Suprapubic skin (tissue), 4 donors: Measurements from ENCODE around the gene TRMT2A. TPM values are rescaled to one million over a fixed set of nuclear protein-coding genes. Genes with fewer than 3 reads are reported as not detected.

Experiments used
- DNase-seq, 2 donors: peaks; one replicate each; pipeline ENCODE4 v3.0.0-alpha.2; 2019; ENCODE audit warnings: low spot score in 2 of 2
- H3K27ac ChIP-seq: fragments of 200-600 bp; sonication (generic); one replicate; pipeline ENCODE4 v1.5.1; 2019
- H3K27me3 ChIP-seq: fragments of 200-600 bp; sonication (generic); one replicate; pipeline ENCODE4 v1.5.1; 2019
- H3K36me3 ChIP-seq: fragments of 200-600 bp; sonication (generic); one replicate; pipeline ENCODE4 v1.5.1; 2019
- H3K4me1 ChIP-seq: fragments of 200-600 bp; sonication (generic); one replicate; pipeline ENCODE4 v1.5.1; 2019
- H3K4me3 ChIP-seq: fragments of 200-600 bp; sonication (generic); one replicate; pipeline ENCODE4 v1.5.1; 2019; ENCODE audit warnings: mild to moderate bottlenecking
- H3K9me3 ChIP-seq: fragments of 200-600 bp; sonication (generic); one replicate; pipeline ENCODE4 v1.5.1; 2019
- CTCF ChIP-seq, 2 donors: fragments of 200-600 bp in 1 of 2; fragments of 450-650 bp in 1 of 2; sonication (generic) in 1 of 2; IDR thresholded peaks; one replicate each; pipeline ENCODE4 v1.5.1; 2016 to 2019; ENCODE audit warnings: antibody characterized with exemption in 2 of 2, mild to moderate bottlenecking in 1 of 2, moderate library complexity in 1 of 2
- EP300 ChIP-seq: sonication (generic); formaldehyde crosslinking; IDR thresholded peaks from one replicate; pipeline ENCODE4 v1.6.1; 2017; ENCODE audit warnings: antibody characterized with exemption
- POLR2A ChIP-seq, 2 donors: fragments of 450-650 bp; IDR thresholded peaks; one replicate each; pipeline ENCODE4 v1.6.1; 2017; ENCODE audit warnings: antibody characterized with exemption in 2 of 2, mild to moderate bottlenecking in 2 of 2, moderate library complexity in 2 of 2
- POLR2AphosphoS5 ChIP-seq, 3 donors: sonication (generic); formaldehyde crosslinking; IDR thresholded peaks; one replicate each; pipeline ENCODE4 v1.6.1; 2017; ENCODE audit warnings: antibody characterized with exemption in 3 of 3
- WGBS: methylation state at CpG from one replicate; pipeline ENCODE4 v1.1.5; 2018; 5-methylcytosine and 5-hydroxymethylcytosine counted together
- total RNA-seq, 4 donors: library from RNA; depleted of rRNA; stranded (reverse); fragments of >200 nt; gene quantifications; one replicate each; pipeline ENCODE4 v1.1.0, GENCODE V29; 2016

Gene TRMT2A
- total RNA-seq, 4 donors from 2014 or later: 52.0 to 98.6 (median 55.7) TPM

GRCh38 chr22:20088263-20088648 is 28.8 kb downstream of the TRMT2A start:
- Histone ChIP-seq H3K27ac (no peak overlapping the region), H3K4me1 (peaks cover 14% of the 10 kb centered on the region), H3K4me3 (no peak overlapping the region), H3K9me3 (no peaks in the 10 kb centered on the region), H3K36me3 (peaks cover 78% of the 10 kb centered on the region), H3K27me3 (no peaks in the 10 kb centered on the region)
- no peak for DNase-seq
- TF ChIP-seq CTCF (IDR thresholded peaks at IDR 0.05): no peak
- TF ChIP-seq EP300: no peak
- no peak for TF ChIP-seq POLR2A (IDR thresholded peaks at IDR 0.05)
- no peak for TF ChIP-seq POLR2AphosphoS5 (IDR thresholded peaks at IDR 0.05)
- whole genome bisulfite sequencing: 91% methylated on average over 7 of the region's 8 CpGs

- DNase-seq: no peak
- no peak for TF ChIP-seq CTCF (IDR thresholded peaks at IDR 0.05)
- no peak for TF ChIP-seq POLR2A (IDR thresholded peaks at IDR 0.05)
- no peak for TF ChIP-seq POLR2AphosphoS5 (IDR thresholded peaks at IDR 0.05)
- no peak for TF ChIP-seq EP300
- no peak overlapping the region for H3K27ac ChIP-seq
- 89% methylated on average over 13 of the region's 14 CpGs for WGBS
- H3K27me3 ChIP-seq: no peaks in the 10 kb centered on the region
- H3K4me1 ChIP-seq: peaks cover 21% of the 10 kb centered on the region
- no peaks in the 10 kb centered on the region for H3K9me3 ChIP-seq
- no peak overlapping the region for H3K4me3 ChIP-seq
- H3K36me3 ChIP-seq: peaks cover 71% of the 10 kb centered on the region
These were observed 29.4 kb downstream of the TRMT2A start for GRCh38 chr22:20087319-20088262.

- Histone ChIP-seq H3K4me1 (peaks cover 29% of the 10 kb centered on the region), H3K27me3 (no peaks in the 10 kb centered on the region), H3K4me3 (no peak overlapping the region), H3K9me3 (no peaks in the 10 kb centered on the region), H3K36me3 (peaks cover 63% of the 10 kb centered on the region), H3K27ac (no peak overlapping the region)
- DNase-seq: no peak
- TF ChIP-seq POLR2A (IDR thresholded peaks at IDR 0.05) (no peak), CTCF (IDR thresholded peaks at IDR 0.05) (no peak), EP300 (no peak), POLR2AphosphoS5 (IDR thresholded peaks at IDR 0.05) (no peak)
- 94% methylated on average over 5 of the region's 5 CpGs for WGBS
These were observed 30.3 kb downstream of the TRMT2A start for GRCh38 chr22:20086763-20087162.

GRCh38 chr22:20086101-20086599 is 30.9 kb downstream of the TRMT2A start:
- no peak for DNase-seq
- H3K4me1 ChIP-seq: peaks cover 36% of the 10 kb centered on the region
- H3K27ac ChIP-seq: no peak overlapping the region
- H3K27me3 ChIP-seq: no peaks in the 10 kb centered on the region
- peaks cover 57% of the 10 kb centered on the region for H3K36me3 ChIP-seq
- no peaks in the 10 kb centered on the region for H3K9me3 ChIP-seq
- TF ChIP-seq POLR2AphosphoS5 (IDR thresholded peaks at IDR 0.05) (no peak), POLR2A (IDR thresholded peaks at IDR 0.05) (no peak), EP300 (no peak), CTCF (IDR thresholded peaks at IDR 0.05) (no peak)
- WGBS: 92% methylated on average over 24 of the region's 24 CpGs
- H3K4me3 ChIP-seq: no peak overlapping the region

- TF ChIP-seq CTCF (IDR thresholded peaks at IDR 0.05) (no peak), EP300 (no peak), POLR2A (IDR thresholded peaks at IDR 0.05) (no peak), POLR2AphosphoS5 (IDR thresholded peaks at IDR 0.05) (no peak)
- no peak for DNase-seq
- no peak overlapping the region for H3K27ac ChIP-seq
- H3K27me3 ChIP-seq: no peaks in the 10 kb centered on the region
- H3K4me1 ChIP-seq: peaks cover 41% of the 10 kb centered on the region
- WGBS: 94% methylated on average over 20 of the region's 20 CpGs
- H3K9me3 ChIP-seq: no peaks in the 10 kb centered on the region
- H3K36me3 ChIP-seq: peaks cover 52% of the 10 kb centered on the region
- H3K4me3 ChIP-seq: no peak overlapping the region
These were observed 31.4 kb downstream of the TRMT2A start for GRCh38 chr22:20085651-20086050.
